ENCODE data around the gene DDX23.

The DDX23 gene

DNA sequence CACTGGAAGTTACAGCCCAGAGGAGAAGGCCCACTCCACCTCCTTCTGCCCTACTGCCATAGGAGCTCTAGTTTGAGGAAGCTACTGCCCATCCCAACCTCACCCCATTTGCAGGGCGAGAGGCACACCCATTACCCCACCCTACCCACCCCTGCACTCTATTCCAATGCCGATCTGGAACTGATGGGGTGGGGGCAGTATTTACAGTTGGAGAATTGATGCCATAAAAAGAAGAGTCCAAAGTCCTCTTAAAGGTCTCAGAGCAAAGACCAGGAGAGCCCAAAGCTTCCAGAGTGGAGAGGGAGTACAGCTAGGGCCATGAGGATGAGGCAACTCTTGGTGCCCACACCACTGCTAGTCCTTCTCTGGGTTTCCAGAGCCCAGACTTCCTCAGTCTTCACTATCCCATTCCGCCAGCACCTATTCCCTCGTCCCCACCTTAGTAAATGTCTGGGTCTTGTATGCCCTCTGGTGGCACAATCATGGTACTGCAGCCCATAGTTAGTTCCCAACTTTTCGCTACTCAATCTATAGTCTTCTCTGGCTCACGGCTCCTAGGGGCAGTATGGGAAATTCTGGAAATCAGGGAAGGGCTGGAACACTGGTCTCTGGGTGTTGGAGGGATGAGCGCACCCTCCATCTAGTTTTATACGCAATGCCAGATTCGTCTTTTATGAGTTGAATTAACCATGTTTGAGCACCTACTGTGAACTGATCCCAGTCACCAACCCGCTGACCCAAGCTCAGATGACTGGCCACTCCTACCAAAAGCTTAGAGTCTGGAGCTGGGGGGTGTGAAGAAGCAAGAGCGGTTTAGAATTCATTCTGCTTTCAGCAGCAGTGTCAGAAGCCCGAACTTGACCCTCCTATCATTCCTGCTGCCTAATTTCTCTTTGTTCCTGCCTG is 56.2 kb downstream of the DDX23 start:
- peak; percentile 76 for DNase-seq (ENCODE audit: low spot score)

DNA sequence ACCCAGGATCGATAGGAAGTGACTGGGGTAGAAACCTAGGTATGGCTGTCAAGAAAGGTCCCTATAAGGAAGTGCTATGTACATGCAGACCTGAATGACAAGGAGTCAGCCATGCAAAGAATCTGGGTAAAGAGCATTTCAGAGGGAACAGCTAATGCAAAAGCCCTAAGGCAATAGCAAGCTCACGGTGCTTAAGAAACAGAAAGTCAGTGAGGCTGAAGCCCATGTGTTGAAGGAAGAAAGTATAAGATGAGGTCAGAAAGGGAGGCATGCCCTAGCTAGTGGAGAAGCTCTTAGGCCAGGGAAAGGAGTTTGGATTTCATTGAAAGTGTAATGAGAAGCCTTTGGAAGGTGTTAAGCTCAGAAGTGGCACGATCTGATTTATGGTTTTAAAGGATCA is 57.1 kb downstream of the DDX23 start:
- DNase-seq (ENCODE audit: low spot score): no peak

DNA sequence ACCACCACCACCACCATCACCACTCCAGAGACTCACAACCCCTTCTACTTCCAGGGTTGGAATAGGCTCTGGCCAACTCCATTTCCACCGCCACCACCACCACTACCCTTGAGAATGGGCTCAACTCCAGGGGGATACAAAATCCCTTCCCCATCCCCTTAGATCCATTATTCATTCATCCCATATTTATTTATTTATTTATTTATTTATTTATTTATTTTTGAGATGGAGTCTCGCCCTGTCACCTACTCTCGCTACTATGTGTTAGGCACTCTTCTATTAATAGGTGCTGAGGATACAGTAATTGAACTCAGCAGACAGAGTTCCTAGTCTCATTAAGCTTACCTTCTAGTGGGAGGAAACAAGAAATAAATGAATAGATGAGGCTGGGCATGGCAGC is 58.3 kb downstream of the DDX23 start:
- DNase-seq (ENCODE audit: low spot score): no peak

DNA sequence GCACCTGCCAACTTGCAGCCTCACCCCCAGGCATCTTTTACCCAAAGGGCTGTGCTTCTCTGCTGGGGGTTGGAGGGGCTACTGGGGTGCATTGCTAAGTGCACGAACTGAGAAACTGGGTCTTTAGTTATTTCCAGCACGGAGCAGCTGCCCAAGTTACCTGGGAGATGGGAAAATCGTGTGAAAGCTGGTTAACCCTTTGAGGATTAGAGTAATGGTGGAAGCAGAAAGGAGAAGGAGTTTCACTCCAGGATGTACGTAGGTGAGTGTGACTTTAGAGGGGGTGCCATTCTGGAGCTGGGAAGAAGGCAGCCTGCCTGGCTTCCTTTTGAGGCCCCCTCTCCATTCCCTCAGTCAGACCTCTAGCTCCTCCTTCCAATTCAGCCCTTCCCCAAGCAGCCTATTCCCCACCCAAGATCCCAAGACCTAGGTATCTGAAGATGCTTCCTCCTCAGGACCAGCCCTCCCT is 62.1 kb downstream of the DDX23 start:
- DNase-seq (ENCODE audit: low spot score): no peak

DNA sequence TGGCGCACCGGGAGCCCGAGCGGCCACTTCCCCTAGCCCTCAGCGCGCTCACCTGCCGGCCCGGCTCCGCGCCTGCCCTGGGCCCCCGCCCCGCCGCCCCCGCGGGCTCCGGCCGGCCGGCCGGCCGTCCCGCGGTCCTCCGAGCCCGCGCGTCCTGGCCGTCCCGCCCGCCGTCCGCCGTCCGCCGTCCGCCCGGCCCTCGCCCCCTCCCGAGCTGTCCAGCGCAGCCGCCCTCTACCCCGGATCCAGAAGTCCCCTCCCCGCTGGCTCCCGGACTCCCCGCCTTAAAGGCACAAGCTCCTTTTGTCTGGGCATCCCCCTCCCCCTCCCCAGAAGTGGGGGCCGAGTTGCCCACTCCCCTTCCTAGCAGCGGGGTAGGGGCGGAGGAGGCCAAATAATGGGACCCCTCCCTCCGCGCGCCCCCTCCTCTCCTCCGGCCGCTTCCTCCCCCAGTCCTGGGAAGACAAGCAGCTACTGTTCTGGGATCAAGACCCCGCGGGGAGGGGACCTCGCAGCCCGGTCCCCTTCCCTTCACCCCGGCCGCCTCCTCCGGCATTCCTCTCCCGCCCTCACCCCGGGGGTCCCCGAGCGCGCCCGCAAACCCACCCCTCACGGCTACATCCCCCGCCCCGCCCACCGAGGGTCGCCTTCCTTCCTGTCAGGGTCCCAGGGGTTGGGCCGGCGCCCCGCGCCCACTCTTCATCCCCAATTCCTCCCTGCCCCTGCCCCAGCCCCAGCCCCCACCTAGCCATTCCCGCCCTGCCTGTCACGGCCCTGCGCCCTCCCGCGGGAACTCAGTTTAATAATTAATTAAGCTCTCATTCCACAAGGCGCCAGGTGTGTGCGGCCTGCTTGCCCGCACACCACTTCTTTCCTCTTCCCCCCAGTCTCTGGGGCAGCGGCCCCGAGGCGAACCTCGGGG is 62.8 kb downstream of the DDX23 start, which contains the start of gene ADCY6:
TSS of gene ADCY6 (minus strand) at position 236 of the 922 bp plus-strand sequence. CDS start 5,655 bp downstream, outside the sequence.
- DNase-seq (ENCODE audit: low spot score): no peak

DNA sequence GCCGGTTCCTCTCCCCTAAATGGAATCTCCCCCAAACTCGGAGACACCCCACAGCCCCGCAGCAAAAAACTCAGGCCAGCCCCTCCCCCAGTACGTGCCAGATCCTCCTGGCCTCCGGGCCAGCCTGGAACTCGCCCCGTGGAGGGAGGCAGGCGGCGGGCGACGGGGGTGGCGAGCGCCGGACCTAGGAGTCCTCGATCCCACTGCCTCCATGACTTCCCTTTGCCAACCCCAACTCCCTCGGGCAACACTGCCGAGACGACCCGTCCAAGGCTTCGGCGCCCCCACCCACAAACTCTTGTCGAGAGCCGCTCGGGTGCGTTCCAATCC is 63.5 kb downstream of the DDX23 start:
- no peak for DNase-seq (ENCODE audit: low spot score)

DNA sequence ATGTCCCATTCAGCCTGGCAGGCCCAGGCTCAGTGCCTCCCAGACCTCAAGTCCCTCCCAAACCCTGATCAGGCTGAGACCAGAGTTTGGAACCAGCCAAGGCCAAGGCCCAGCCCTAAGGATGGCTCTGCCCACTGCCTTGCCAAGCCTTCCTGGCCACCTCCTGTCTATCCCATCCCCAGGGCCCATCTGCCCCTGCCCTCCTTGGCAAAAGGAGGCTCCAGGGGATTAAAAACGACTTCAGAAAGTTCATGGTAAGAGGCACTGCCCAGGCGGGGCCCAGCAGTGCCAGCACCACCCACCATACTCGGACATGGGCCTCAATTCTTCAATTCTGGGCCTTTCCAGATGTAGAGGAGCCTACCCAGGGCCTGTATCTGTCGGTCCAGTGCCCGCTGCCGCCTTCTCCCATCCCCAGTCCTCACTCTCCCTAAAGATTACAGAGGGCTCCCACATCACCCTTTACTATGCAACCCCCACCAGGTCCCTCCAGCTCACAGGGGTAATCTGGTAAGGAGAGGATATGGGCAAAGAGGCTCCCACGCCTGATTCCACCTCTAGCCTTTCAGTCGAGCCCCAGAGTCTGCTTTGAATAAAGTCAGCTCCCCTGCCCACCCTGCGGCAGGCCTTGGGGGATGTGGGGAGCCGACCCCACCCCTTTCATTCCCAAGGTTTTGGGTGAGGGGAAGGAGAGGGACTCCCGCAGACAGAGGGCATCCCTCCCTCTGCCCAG is 64.0 kb downstream of the DDX23 start:
- no peak for DNase-seq (ENCODE audit: low spot score)

DNA sequence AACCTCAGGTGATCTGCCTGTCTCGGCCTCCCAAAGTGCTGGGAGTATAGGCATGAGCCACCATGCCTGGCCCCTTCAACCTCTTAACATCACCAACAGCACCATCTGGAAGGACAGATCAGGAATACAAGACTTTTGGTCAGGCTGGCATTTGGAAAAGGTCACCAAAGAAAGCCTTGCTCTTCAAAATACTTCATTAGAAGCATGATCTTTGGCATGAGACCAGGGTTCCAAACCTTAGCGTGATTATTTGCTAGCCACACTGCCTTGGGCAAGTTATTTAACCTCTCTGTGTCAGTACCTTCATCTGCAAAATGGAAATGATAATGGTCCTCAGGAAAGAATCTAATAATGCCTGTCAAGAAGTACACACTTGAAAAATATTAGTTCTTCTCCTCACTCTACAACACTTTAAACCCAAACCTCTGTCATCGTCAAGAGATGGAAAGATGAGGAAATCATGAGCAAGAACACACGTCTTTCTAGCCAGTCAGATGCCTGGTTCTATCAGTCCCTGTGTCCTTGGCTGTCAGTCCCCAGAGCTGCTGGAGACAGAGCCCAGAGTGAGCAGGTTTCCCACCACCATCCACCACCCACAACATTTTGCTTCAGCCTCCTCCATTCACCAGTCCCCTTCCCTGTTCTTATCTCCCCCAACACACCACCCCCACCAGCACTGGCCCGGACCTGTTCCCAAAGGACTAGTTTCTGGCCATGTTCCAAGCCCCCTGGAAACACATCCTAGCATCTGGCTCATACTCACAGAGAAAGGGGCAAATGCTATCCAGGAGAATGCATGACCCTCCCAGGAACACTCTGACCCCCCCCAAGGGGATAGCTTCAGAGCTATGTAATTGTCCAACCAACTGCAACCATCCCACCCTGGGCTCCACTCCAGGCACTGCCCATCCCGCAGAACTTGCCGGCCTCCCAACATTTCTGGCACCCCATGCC is 65.1 kb downstream of the DDX23 start:
- no peak for DNase-seq (ENCODE audit: low spot score)

DNA sequence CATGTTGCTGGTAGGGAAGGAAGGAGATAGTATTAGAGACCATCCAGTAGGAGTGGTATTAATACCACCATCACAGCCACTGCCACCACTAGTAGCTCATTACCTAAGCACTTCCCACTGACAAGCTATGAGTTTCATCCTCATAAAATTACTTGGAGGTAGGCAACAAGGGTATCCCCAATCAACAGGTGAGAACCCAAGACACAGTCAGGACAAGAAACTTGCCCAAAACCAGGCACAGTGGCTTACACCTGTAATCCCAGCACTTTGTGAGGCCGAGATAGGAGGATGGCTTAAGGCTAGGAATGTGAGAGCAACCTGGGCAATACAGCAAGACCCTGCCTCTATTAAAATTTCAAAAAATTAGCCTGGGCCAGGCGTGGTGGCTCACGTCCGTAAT is 68.5 kb downstream of the DDX23 start:
- no peak for DNase-seq (ENCODE audit: low spot score)

DNA sequence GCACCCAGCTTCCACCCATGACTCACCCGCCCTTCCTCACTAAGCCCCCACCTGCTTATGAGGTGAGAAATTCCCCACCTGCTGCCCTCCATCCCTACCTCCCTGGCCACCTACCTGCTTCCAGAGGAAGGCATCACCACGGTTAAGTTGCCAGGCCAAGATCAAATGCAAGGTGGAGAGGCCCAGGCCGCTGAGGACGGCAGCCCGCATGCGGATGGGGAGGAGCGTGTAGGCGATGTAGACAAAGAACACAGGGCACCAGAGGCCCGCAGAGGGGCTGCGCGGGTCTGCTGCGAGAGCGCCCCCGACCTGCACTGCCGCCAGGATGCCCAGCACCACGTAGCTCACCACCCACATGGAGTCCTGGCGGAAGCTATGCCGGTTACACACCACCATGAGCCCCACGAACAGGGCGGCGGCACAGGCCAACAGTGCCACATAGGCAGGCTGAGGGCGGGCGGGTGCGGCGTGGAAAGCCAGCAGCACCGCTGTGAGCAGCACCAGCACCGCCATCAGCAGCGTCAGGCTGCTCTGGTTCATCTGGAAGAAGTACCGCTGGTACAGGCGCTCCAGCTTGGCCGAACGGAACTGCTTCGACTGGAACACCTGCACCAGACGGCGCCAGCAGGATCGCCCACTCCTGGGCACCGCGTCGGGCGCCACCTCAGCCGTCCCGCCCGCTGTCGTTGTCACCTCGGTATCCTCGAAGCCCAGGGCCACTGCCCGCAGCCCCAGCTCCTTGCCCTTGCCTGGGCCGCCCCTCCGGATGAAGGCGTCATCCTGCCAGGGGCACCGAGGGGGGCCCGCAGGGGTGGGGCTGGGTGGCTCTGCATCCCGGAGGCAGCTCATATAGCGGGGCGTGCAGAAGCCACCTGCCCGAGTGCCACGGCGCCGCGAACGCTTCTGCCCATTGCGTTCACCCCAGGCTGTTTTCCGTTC is 69.2 kb downstream of the DDX23 start:
- no peak for DNase-seq (ENCODE audit: low spot score)

DNA sequence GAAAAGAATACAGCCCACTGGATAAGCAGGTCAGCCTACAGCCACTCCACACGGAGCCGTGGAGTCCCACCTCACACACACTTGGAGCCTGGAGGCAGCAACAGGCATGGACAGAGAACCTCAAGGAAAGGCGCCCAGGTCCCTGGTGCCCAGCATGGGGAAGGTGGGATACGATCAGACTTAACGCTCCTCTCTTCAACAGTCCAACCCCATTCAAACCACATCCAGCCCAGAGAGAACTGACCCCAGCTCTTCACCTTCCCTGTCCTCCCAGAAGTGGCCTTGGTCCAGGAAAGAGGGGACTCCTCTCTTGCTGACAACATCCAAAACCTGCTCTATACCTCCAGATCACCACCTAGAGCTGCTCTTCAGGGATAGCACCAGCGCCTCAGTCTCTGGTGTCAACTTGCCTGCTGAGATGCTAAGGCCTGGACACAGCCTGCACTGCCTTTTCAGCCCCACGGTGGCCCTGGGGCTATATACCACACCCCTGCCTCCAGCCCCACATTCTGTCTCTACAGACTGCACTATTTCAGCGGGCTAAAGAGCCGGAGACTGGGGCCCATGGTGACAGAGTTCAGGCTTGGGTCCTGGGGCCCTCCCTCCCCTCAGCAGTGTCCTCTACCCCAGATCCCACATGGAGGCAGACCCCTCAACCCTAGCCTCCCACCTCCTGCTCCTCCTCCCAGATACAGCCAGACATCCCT is 70.1 kb downstream of the DDX23 start:
- DNase-seq (ENCODE audit: low spot score): no peak

DNA sequence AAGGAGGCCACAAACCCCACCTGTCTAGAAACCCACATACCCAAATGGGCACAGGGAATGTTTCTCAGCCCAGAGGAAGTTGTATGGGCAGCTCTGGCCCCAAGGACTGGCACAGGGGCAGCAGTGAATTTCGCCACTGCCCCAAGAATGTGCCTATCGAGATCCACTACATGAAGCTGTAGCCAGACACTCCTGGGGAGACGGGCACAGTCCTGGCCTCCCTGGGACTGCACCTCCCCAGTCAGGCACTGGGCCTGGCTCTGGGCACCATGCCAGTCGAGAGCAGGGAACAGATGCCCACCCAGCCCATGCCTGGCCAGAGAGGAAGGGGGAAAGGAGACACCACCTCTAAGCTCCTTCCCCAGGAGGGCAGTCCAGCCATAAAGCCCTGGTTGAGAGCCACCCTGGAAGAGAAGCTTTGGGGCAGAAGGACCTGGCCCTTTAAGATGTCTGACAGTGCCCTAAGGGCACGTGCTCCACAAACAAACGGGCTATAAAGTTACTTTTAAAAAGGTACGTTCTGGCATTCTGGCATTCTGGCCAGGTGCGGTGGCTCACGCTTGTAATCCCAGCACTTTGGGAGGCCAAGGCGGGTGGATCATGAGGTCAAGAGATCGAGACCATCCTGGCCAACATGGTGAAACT is 71.5 kb downstream of the DDX23 start:
- no peak for DNase-seq (ENCODE audit: low spot score)

DNA sequence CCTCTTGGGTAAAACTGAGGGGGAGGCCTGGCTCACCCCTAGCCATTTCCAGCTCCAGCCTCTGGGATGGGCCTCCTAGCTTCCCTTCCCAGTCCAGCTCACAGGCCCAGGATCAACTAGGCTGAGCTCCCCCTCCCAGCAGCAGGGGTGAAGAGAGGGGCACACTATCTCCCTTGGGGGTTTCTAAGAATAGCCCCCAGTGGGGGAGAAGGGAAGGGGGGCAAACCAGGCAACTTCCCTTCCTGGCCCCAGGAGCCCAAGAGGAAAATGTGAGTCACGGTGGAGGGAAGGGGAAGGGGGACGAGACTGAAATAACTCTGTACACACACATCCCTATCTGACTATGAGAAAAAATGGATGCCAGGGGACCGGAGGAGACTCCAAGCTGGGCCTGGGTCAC is 72.1 kb downstream of the DDX23 start:
- DNase-seq (ENCODE audit: low spot score): peak; percentile 56
